Measurements from ENCODE around the gene RPUSD3. TPM values are rescaled to one million over a fixed set of nuclear protein-coding genes. Genes with fewer than 3 reads are reported as not detected.
A peak's percentile ranks its signal among the peaks of the same experiment; 100 is the strongest.

RPUSD3 gene
- total RNA-seq, 4 donors from 2014 or later = 29.7 to 43.1 (median 38.5) TPM

- no peaks in the 10 kb centered on the region for H3K27me3 ChIP-seq
- no peaks in the 10 kb centered on the region for H3K9me3 ChIP-seq
- peaks cover 0 to 49% (median 0%) of the 10 kb centered on the region in 3 donors for H3K36me3 ChIP-seq
- H3K27ac ChIP-seq = peak overlapping the region in 1 of 4 donors; percentile 65
- TF ChIP-seq POLR2A (IDR thresholded peaks at IDR 0.05) = no peak
- TF ChIP-seq, protein P1, sequence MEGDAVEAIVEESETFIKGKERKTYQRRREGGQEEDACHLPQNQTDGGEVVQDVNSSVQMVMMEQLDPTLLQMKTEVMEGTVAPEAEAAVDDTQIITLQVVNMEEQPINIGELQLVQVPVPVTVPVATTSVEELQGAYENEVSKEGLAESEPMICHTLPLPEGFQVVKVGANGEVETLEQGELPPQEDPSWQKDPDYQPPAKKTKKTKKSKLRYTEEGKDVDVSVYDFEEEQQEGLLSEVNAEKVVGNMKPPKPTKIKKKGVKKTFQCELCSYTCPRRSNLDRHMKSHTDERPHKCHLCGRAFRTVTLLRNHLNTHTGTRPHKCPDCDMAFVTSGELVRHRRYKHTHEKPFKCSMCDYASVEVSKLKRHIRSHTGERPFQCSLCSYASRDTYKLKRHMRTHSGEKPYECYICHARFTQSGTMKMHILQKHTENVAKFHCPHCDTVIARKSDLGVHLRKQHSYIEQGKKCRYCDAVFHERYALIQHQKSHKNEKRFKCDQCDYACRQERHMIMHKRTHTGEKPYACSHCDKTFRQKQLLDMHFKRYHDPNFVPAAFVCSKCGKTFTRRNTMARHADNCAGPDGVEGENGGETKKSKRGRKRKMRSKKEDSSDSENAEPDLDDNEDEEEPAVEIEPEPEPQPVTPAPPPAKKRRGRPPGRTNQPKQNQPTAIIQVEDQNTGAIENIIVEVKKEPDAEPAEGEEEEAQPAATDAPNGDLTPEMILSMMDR (IDR thresholded peaks at IDR 0.05) = no peak
- H3K4me3 ChIP-seq = peak overlapping the region in 1 of 4 donors; percentile 94
- DNase-seq = peak in 1 of 3 donors; percentile 11
- peaks cover 0 to 31% (median 13%) of the 10 kb centered on the region in 4 donors for H3K4me1 ChIP-seq
These were observed 49.4 kb downstream of the RPUSD3 start for GRCh38 chr3:9794400-9794799.

- Histone ChIP-seq H3K27ac (peak overlapping the region; percentile 94 to 97 (median 96)), H3K9me3 (no peaks in the 10 kb centered on the region), H3K36me3 (peaks cover 0 to 49% (median 0%) of the 10 kb centered on the region in 3 donors), H3K27me3 (no peaks in the 10 kb centered on the region), H3K4me3 (peak overlapping the region; percentile 81 to 94 (median 89)), H3K4me1 (peaks cover 0 to 31% (median 13%) of the 10 kb centered on the region in 4 donors)
- TF ChIP-seq POLR2A (IDR thresholded peaks at IDR 0.05) = no peak
- TF ChIP-seq, protein P1 (IDR thresholded peaks at IDR 0.05) = peak in 1 of 6 experiments; percentile 23
- DNase-seq = peak in 1 of 3 donors; percentile 67
These were observed 50.5 kb downstream of the RPUSD3 start for GRCh38 chr3:9793161-9793781.

DNA sequence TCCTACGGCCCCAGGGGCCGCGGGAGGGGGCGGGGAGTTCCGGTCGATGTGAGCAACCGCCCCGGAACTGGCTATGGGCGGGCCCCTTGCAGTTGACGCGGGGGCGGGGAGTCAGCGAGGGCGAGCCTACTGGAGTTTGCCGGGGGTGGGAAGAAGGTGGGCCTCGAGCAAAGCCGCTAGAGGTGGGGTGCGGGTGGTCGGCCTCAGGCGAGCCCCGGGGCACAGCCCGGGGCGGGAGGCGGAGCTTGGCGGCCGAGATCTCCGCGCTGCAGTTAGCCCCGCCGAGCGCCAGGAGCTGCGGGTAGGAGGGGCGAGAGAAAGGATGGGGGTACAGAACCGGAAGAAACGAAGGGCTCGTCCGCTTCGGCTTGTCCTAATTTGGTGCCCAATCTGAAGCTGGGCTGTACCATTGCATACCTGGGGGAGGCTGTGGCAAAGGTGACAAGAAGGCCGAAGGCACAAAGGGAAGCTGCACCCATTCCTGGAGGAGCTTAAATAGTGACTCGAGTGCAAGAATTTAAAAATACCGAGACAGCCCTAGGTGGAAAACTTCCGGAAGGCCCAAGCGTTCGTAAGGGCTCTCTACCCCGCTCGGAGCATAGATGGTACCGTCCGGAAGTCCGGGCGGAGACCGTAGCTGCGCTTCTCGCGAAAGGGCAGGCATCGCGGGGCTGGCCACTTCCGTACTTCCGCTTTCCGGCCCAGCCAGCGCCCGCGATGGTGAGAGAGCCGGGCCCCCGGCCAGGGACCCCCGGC is 51.2 kb downstream of the RPUSD3 start, which contains the start of the genes ARPC4 and TADA3:
ARPC4 (plus strand) TSS at position 678 of the 756 bp plus-strand sequence; CDS start at position 718, 40 bp downstream.
TADA3 (minus strand) TSS at position 69 of the 756 bp plus-strand sequence. CDS start 1,007 bp downstream, outside the sequence.
- H3K9me3 ChIP-seq = no peaks in the 10 kb centered on the region
- H3K27ac ChIP-seq = peak within 1 kb of the TSS; percentile 94 to 97 (median 96)
- no peaks in the 10 kb centered on the region for H3K27me3 ChIP-seq
- peak within 1 kb of the TSS; percentile 81 to 94 (median 89) for H3K4me3 ChIP-seq
- DNase-seq = peak; percentile 95 to 97 (median 95)
- H3K36me3 ChIP-seq = peaks cover 0 to 48% (median 0%) of the 10 kb centered on the region in 3 donors
- TF ChIP-seq, protein P1 (IDR thresholded peaks at IDR 0.05) = peak in 3 of 6 experiments; percentile 33 to 44 (median 38)
- peak; percentile 44 to 59 for TF ChIP-seq POLR2A (IDR thresholded peaks at IDR 0.05)
- H3K4me1 ChIP-seq = peaks cover 0 to 31% (median 13%) of the 10 kb centered on the region in 4 donors

GRCh38 chr3:9791790-9792404 is 51.9 kb downstream of the RPUSD3 start:
- Histone ChIP-seq H3K9me3 (no peaks in the 10 kb centered on the region), H3K4me1 (peaks cover 0 to 31% (median 13%) of the 10 kb centered on the region in 4 donors), H3K36me3 (peaks cover 0 to 48% (median 0%) of the 10 kb centered on the region in 3 donors), H3K4me3 (peak overlapping the region; percentile 81 to 94 (median 89)), H3K27ac (peak overlapping the region; percentile 94 to 97 (median 96)), H3K27me3 (no peaks in the 10 kb centered on the region)
- DNase-seq = no peak
- TF ChIP-seq POLR2A (IDR thresholded peaks at IDR 0.05) = no peak
- TF ChIP-seq, protein P1 (IDR thresholded peaks at IDR 0.05) = no peak

GRCh38 chr3:9791127-9791526 is 52.7 kb downstream of the RPUSD3 start:
- Histone ChIP-seq H3K27ac (peak overlapping the region in 1 of 4 donors; percentile 97), H3K27me3 (no peaks in the 10 kb centered on the region), H3K9me3 (no peaks in the 10 kb centered on the region), H3K36me3 (peaks cover 0 to 52% (median 0%) of the 10 kb centered on the region in 3 donors), H3K4me3 (peak overlapping the region in 1 of 4 donors; percentile 88), H3K4me1 (peaks cover 0 to 31% (median 13%) of the 10 kb centered on the region in 4 donors)
- no peak for TF ChIP-seq POLR2A (IDR thresholded peaks at IDR 0.05)
- TF ChIP-seq, protein P1 (IDR thresholded peaks at IDR 0.05) = no peak
- peak in 1 of 3 donors; percentile 29 for DNase-seq
